CD4-positive, CD25-positive, alpha-beta regulatory T cell (primary cell): Measurements from ENCODE around the gene NBPF15. TPM values are rescaled to one million over a fixed set of nuclear protein-coding genes. Genes with fewer than 3 reads are reported as not detected.
"Not testable (repeated sequence)": the region's sequence is repeated elsewhere in the genome, so short reads cannot be mapped to it uniquely, and the experiment has no call there.

Experiments
- ATAC-seq, 2 donors: fragments of 150-1000 bp; cut with Tn5 transposase; one replicate each; pipeline ENCODE4 v1.10.0; 2021; ENCODE audit warnings: low read depth in 2 of 2, moderate number of reproducible peaks in 2 of 2, moderate library complexity in 1 of 2
- DNase-seq, 3 donors: peaks; one replicate each; pipeline versions ENCODE4 v3.0.0 to v3.0.0-alpha.2; 2012 to 2022; ENCODE audit warnings: mixed read lengths in 1 of 3
- H3K27ac ChIP-seq: one replicate; pipeline ENCODE4 v1.7.0; 2013; ENCODE audit warnings: mild to moderate bottlenecking, low read length; ENCODE audit not compliant: insufficient read depth, poor library complexity, severe bottlenecking
- H3K27me3 ChIP-seq: one replicate; pipeline ENCODE4 v1.7.0; 2013; ENCODE audit warnings: low read length; ENCODE audit not compliant: control insufficient read depth, insufficient read depth
- H3K36me3 ChIP-seq: one replicate; pipeline ENCODE4 v1.7.0; 2013; ENCODE audit warnings: mild to moderate bottlenecking, low read length, moderate library complexity; ENCODE audit not compliant: control insufficient read depth, insufficient read depth
- H3K4me1 ChIP-seq: 2 replicates; pipeline ENCODE4 v1.7.0; 2013; ENCODE audit warnings: mild to moderate bottlenecking, low read length; ENCODE audit not compliant: insufficient read depth, control insufficient read depth, poor library complexity, severe bottlenecking
- H3K4me3 ChIP-seq: one replicate; pipeline ENCODE4 v1.7.0; 2013; ENCODE audit warnings: low read depth, mild to moderate bottlenecking, low read length, moderate library complexity
- H3K9me3 ChIP-seq, 2 experiments: 1 replicate in 1 of 2; 2 replicates in 1 of 2; pipeline ENCODE4 v1.7.0; 2013; ENCODE audit warnings: low read length in 2 of 2, mild to moderate bottlenecking in 1 of 2, moderate library complexity in 1 of 2; ENCODE audit not compliant: control insufficient read depth in 2 of 2
- H3K27ac Mint-ChIP-seq, 3 donors: one replicate each; pipeline ENCODE4 v1.8.0; 2020 to 2022; ENCODE audit warnings: mild to moderate bottlenecking in 3 of 3, mixed read lengths in 3 of 3, moderate library complexity in 2 of 3
- H3K27me3 Mint-ChIP-seq: one replicate; pipeline ENCODE4 v1.8.0; 2022; ENCODE audit warnings: mild to moderate bottlenecking, mixed read lengths
- H3K36me3 Mint-ChIP-seq: one replicate; pipeline ENCODE4 v1.8.0; 2020; ENCODE audit warnings: mixed read lengths
- H3K4me1 Mint-ChIP-seq, 4 donors: one replicate each; pipeline ENCODE4 v1.8.0; 2020 to 2022; ENCODE audit warnings: mixed read lengths in 4 of 4, mild to moderate bottlenecking in 1 of 4
- H3K4me3 Mint-ChIP-seq, 4 donors: one replicate each; pipeline ENCODE4 v1.8.0; 2020 to 2022; ENCODE audit warnings: mild to moderate bottlenecking in 4 of 4, mixed read lengths in 4 of 4, moderate library complexity in 3 of 4
- H3K9me3 Mint-ChIP-seq, 7 donors: one replicate each; pipeline ENCODE4 v1.8.0; 2020 to 2022; ENCODE audit warnings: mixed read lengths in 7 of 7, mild to moderate bottlenecking in 3 of 7, moderate library complexity in 2 of 7
- polyA plus RNA-seq, 4 donors: library from polyadenylated mRNA; unstranded; fragments of 300-500 nt; fragmentation: Illumina TruSeq; gene quantifications; one replicate each; pipeline ENCODE4 v1.2.3, GENCODE V29; 2021
- total RNA-seq: library from RNA; stranded (reverse); gene quantifications from one replicate; pipeline ENCODE4 v1.2.3, GENCODE V29; 2022

NBPF15 gene
- total and polyA plus RNA-seq, 5 donors from 2014 or later, result 22.5 to 153 (median 26.0) TPM

GRCh38 chr1:144412491-144413403 lies 48.7 kb downstream of the NBPF15 start:
- peak overlapping the region; percentile 80 for H3K4me3 ChIP-seq
- not testable (repeated sequence) for H3K36me3 ChIP-seq, H3K36me3 Mint-ChIP-seq, H3K9me3 ChIP-seq, H3K4me1 Mint-ChIP-seq, H3K4me1 ChIP-seq, H3K27me3 Mint-ChIP-seq, H3K27me3 ChIP-seq, H3K9me3 Mint-ChIP-seq
- DNase-seq (peak; percentile 75 to 97 (median 93)), ATAC-seq (peak; percentile 83 to 87)
- Mint-ChIP-seq H3K4me3 (peak overlapping the region; percentile 84 to 96 (median 93)), H3K27ac (peak overlapping the region; percentile 97 to 100 (median 99))
- H3K27ac ChIP-seq, result peak overlapping the region; percentile 65

DNA sequence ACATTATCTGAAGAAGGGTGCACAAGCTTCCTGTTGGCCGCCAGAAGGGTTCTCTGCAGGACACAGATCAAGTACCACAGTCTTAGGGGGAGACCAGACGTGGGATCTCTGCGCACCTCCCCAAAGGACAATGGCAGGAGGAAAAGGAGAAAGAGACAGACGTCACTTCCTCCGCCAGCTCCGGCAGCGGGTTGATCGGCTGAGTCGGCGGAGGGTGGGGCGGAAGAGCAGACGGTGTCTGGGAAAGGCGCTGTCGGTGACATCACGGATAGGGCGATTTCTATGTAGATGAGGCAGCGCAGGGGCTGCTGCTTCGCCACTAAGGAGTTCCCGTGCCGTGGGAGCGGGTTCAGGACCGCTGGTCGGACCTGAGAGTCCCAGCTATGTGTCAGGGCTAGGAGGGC lies 49.4 kb downstream of the NBPF15 start:
- not testable (repeated sequence) for H3K4me1 Mint-ChIP-seq, H3K27me3 ChIP-seq, H3K36me3 ChIP-seq, H3K27me3 Mint-ChIP-seq, H3K4me1 ChIP-seq, H3K4me3 ChIP-seq, H3K9me3 ChIP-seq, H3K36me3 Mint-ChIP-seq, H3K9me3 Mint-ChIP-seq
- H3K4me3 Mint-ChIP-seq, result peak overlapping the region; percentile 84 to 96 (median 93)
- ATAC-seq, result peak; percentile 57 to 67
- peak; percentile 73 to 87 (median 86) for DNase-seq
- H3K27ac Mint-ChIP-seq, result peak overlapping the region; percentile 97 to 100 (median 99)
- H3K27ac ChIP-seq, result peak overlapping the region; percentile 23

DNA sequence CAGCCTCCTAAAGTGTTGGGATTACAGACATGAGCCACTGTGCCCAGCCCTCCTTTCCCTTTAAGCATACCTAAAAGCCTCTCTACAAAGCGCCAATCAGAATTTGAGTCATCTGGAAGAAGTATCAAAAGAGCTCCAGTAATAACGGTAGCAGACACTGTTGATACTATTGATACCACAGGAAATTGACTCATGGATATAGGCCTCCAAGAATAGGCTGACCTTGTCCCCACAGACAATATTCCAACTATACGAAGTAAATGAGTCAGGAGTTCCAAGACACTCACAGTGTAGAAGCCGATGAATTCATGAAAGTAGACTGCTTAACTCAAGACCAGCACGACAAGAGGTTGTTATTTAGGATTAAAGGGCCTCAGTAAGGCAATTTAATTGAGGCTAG lies 58.7 kb downstream of the NBPF15 start:
- DNase-seq, H3K9me3 Mint-ChIP-seq, H3K27me3 ChIP-seq, H3K27ac Mint-ChIP-seq, H3K4me3 Mint-ChIP-seq, H3K9me3 ChIP-seq, H3K36me3 ChIP-seq, H3K27me3 Mint-ChIP-seq, H3K4me1 Mint-ChIP-seq, H3K4me1 ChIP-seq, ATAC-seq, H3K36me3 Mint-ChIP-seq, H3K4me3 ChIP-seq, H3K27ac ChIP-seq: not testable (repeated sequence)

- H3K4me1 Mint-ChIP-seq, DNase-seq, H3K4me1 ChIP-seq, H3K4me3 Mint-ChIP-seq, H3K36me3 Mint-ChIP-seq, H3K36me3 ChIP-seq, H3K27ac Mint-ChIP-seq, H3K9me3 ChIP-seq, H3K9me3 Mint-ChIP-seq, H3K4me3 ChIP-seq, H3K27me3 ChIP-seq, H3K27me3 Mint-ChIP-seq, H3K27ac ChIP-seq, ATAC-seq: not testable (repeated sequence)
Observed at GRCh38 chr1:144371651-144372050, 89.8 kb downstream of the NBPF15 start.

Other genes with a start within 250 kb of the NBPF15 start
- not detected for gene PPIAL4E, start 88.0 kb downstream of the NBPF15 start, total RNA-seq
- gene PPIAL4E, start 88.0 kb downstream of the NBPF15 start, polyA plus RNA-seq, result not detected
- gene PPIAL4F, start 131.2 kb upstream of the NBPF15 start, total RNA-seq, result not detected
- gene PPIAL4F, start 131.2 kb upstream of the NBPF15 start, polyA plus RNA-seq, result not detected